GOT3 (cell line): ENCODE results near the gene IMPG1.
A peak's percentile ranks its signal among the peaks of the same experiment; 100 is the strongest.
"Not testable (repeated sequence)": the region's sequence is repeated elsewhere in the genome, so short reads cannot be mapped to it uniquely, and the experiment has no call there.

Source experiments
- DNase-seq: peaks from one replicate; lab custom pipeline; 2025; ENCODE audit warnings: mixed read lengths; lab: John Stamatoyannopoulos, UW

The IMPG1 gene

GRCh38 chr6:75946146-75946831 is 126.2 kb downstream of the IMPG1 start:
- DNase-seq, result no peak

GRCh38 chr6:75943381-75943780 is 129.1 kb downstream of the IMPG1 start:
- no peak for DNase-seq

GRCh38 chr6:75941509-75941908 is 131.0 kb downstream of the IMPG1 start:
- DNase-seq, result no peak

- DNase-seq, result no peak
Measured at GRCh38 chr6:75940564-75940963, 131.9 kb downstream of the IMPG1 start.

GRCh38 chr6:75937846-75938245 is 134.6 kb downstream of the IMPG1 start:
- DNase-seq, result no peak

- no peak for DNase-seq
Measured at GRCh38 chr6:75936682-75937081, 135.8 kb downstream of the IMPG1 start.

- no peak for DNase-seq
Measured at GRCh38 chr6:75935473-75935793, 137.0 kb downstream of the IMPG1 start.

- DNase-seq, result peak; percentile 3
Measured at GRCh38 chr6:75934643-75935472, 137.6 kb downstream of the IMPG1 start.

GRCh38 chr6:75933387-75933975 is 139.0 kb downstream of the IMPG1 start:
- DNase-seq, result no peak

- no peak for DNase-seq
Measured at GRCh38 chr6:75932067-75932466, 140.4 kb downstream of the IMPG1 start.

- DNase-seq, result no peak
Measured at GRCh38 chr6:75931011-75931680, 141.3 kb downstream of the IMPG1 start.

- no peak for DNase-seq
Measured at GRCh38 chr6:75926293-75927168, 145.9 kb downstream of the IMPG1 start.

GRCh38 chr6:75922226-75922625 is 150.2 kb downstream of the IMPG1 start:
- DNase-seq, result no peak

GRCh38 chr6:75913040-75913439 is 159.4 kb downstream of the IMPG1 start:
- DNase-seq, result no peak

- DNase-seq, result no peak
Measured at GRCh38 chr6:75907444-75907843, 165.0 kb downstream of the IMPG1 start.

- DNase-seq, result no peak
Measured at GRCh38 chr6:75906871-75907270, 165.6 kb downstream of the IMPG1 start.

GRCh38 chr6:75905129-75905528 is 167.3 kb downstream of the IMPG1 start:
- not testable (repeated sequence) for DNase-seq

- not testable (repeated sequence) for DNase-seq
Measured at GRCh38 chr6:75900216-75900615, 172.2 kb downstream of the IMPG1 start.

GRCh38 chr6:75896526-75896925 is 175.9 kb downstream of the IMPG1 start:
- no peak for DNase-seq

GRCh38 chr6:75893776-75894152 is 178.7 kb downstream of the IMPG1 start:
- DNase-seq, result no peak

- no peak for DNase-seq
Measured at GRCh38 chr6:75893058-75893775, 179.2 kb downstream of the IMPG1 start.
